A549 (cell line): ENCODE measurements around the gene SLC8A1. TPM values are rescaled to one million over a fixed set of nuclear protein-coding genes. Genes with fewer than 3 reads are reported as not detected.

ENCODE experiments used
- ATAC-seq, 2 experiments: fragments of 200-7000 bp in 1 of 2; fragments of >200 bp in 1 of 2; cut with Nextera tagmentation in 1 of 2; cut with Tn5 transposase in 1 of 2; 3 replicates each; pipeline versions ENCODE4 v1.8.0 to v1.9.1; 2018 to 2020; ENCODE audit warnings: mild to moderate bottlenecking in 1 of 2, moderate library complexity in 1 of 2
- CTCF ChIA-PET: fragments of 300-600 bp; sonication (Branson Sonifier 250); formaldehyde crosslinking; extraction: SDS; loops from one replicate; lab custom pipeline; 2021; ENCODE audit warnings: antibody characterized with exemption, inconsistent platforms; lab: Yijun Ruan, JAX
- POLR2A ChIA-PET: fragments of 350-600 bp; formaldehyde crosslinking; extraction: SDS; loops from one replicate; lab custom pipeline; 2021; ENCODE audit warnings: antibody characterized with exemption, inconsistent platforms; lab: Yijun Ruan, JAX
- DNase-seq, 2 experiments: peaks; one replicate each; pipeline versions ENCODE4 v3.0.0 to v3.0.0-alpha.2; 2011 to 2016; ENCODE audit warnings: low read depth in 1 of 2, low spot score in 1 of 2
- FAIRE-seq: peaks from 2 replicates; lab custom pipeline; 2011; peaks lifted over from hg19 to GRCh38; lab: Jason Lieb, UNC
- H3K27ac ChIP-seq, 2 experiments: fragments of >200 bp; sonication (Bioruptor Twin); formaldehyde crosslinking; 3 replicates each; pipeline ENCODE4 v1.5.1; 2016 to 2017
- H3K4me1 ChIP-seq: fragments of >200 bp; sonication (Bioruptor Twin); formaldehyde crosslinking; 3 replicates; pipeline ENCODE4 v1.6.1; 2016
- H3K4me2 ChIP-seq: fragments of >200 bp; sonication (Bioruptor Twin); formaldehyde crosslinking; 3 replicates; pipeline ENCODE4 v1.6.1; 2016
- H3K4me3 ChIP-seq: fragments of >200 bp; sonication (Bioruptor Twin); formaldehyde crosslinking; 3 replicates; pipeline ENCODE4 v1.5.1; 2016
- H3K9me3 ChIP-seq: fragments of >200 bp; sonication (Bioruptor Twin); formaldehyde crosslinking; 3 replicates; pipeline ENCODE4 v1.6.1; 2016
- ATOH8 ChIP-seq: fragments of 250-450 bp; sonication (Bioruptor Pico); IDR thresholded peaks from 2 replicates; pipeline ENCODE4 v1.5.0; 2020; ENCODE audit warnings: low read depth, mild to moderate bottlenecking, moderate library complexity
- BCL3 ChIP-seq: fragments of >200 bp; sonication (Bioruptor Twin); formaldehyde crosslinking; IDR thresholded peaks from 3 replicates; pipeline ENCODE4 v1.6.1; 2016
- CHD2 ChIP-seq: fragments of 150-350 bp; IDR thresholded peaks from 2 replicates; pipeline ENCODE4 v1.6.1; 2014; ENCODE audit warnings: low read length; ENCODE audit not compliant: partially characterized antibody
- CHD4 ChIP-seq: fragments of 200-600 bp; sonication (generic); IDR thresholded peaks from 2 replicates; pipeline ENCODE4 v1.6.1; 2016; ENCODE audit warnings: antibody characterized with exemption, mild to moderate bottlenecking, borderline replicate concordance
- E2F6 ChIP-seq: IDR thresholded peaks from 2 replicates; pipeline ENCODE4 v1.6.1; 2012; ENCODE audit warnings: low read depth, borderline replicate concordance
- ELK1 ChIP-seq: fragments of 150-350 bp; IDR thresholded peaks from 2 replicates; pipeline ENCODE4 v1.6.1; 2014; ENCODE audit warnings: low read depth, mild to moderate bottlenecking, low read length
- EP300 ChIP-seq, 2 experiments: fragments of >200 bp; sonication (Bioruptor Twin); formaldehyde crosslinking; IDR thresholded peaks; 2 replicates in 1 of 2; 3 replicates in 1 of 2; pipeline ENCODE4 v1.6.1; 2016 to 2017
- ESRRA ChIP-seq: fragments of 150-350 bp; IDR thresholded peaks from 2 replicates; pipeline ENCODE4 v1.6.1; 2014; ENCODE audit warnings: mild to moderate bottlenecking, low read length, borderline replicate concordance
- FOXS1 ChIP-seq: fragments of 250-450 bp; sonication (Bioruptor Pico); IDR thresholded peaks from 2 replicates; pipeline ENCODE4 v1.5.0; 2020; ENCODE audit warnings: mild to moderate bottlenecking, moderate library complexity
- GATA3 ChIP-seq: IDR thresholded peaks from 2 replicates; pipeline ENCODE4 v1.6.1; 2012; ENCODE audit warnings: borderline replicate concordance
- HES2 ChIP-seq: fragments of >200 bp; sonication (Bioruptor Twin); formaldehyde crosslinking; IDR thresholded peaks from 2 replicates; pipeline ENCODE4 v1.6.1; 2016
- HEYL ChIP-seq: fragments of 250-450 bp; sonication (Bioruptor Pico); IDR thresholded peaks from 2 replicates; pipeline ENCODE4 v1.8.0; 2021; ENCODE audit warnings: mild to moderate bottlenecking, moderate library complexity
- HOXB13 ChIP-seq: fragments of 250-450 bp; sonication (Bioruptor Pico); IDR thresholded peaks from 2 replicates; pipeline ENCODE4 v1.5.0; 2020; ENCODE audit warnings: low read depth, mild to moderate bottlenecking, moderate library complexity
- JUNB ChIP-seq: fragments of >200 bp; sonication (Bioruptor Twin); formaldehyde crosslinking; IDR thresholded peaks from 2 replicates; pipeline ENCODE4 v1.6.1; 2016
- MAFK ChIP-seq: fragments of 450-650 bp; IDR thresholded peaks from 2 replicates; pipeline ENCODE4 v1.6.1; 2014; ENCODE audit not compliant: partially characterized antibody
- NFE2L2 ChIP-seq: fragments of 150-350 bp; conservative IDR thresholded peaks from 2 replicates; pipeline ENCODE4 v1.6.1; 2014; ENCODE audit warnings: low read length
- NPAS2 ChIP-seq: fragments of 250-450 bp; sonication (Bioruptor Pico); IDR thresholded peaks from 2 replicates; pipeline ENCODE4 v1.8.0; 2022; ENCODE audit warnings: mild to moderate bottlenecking, moderate library complexity, borderline replicate concordance
- PHF8 ChIP-seq: fragments of 200-600 bp; sonication (generic); IDR thresholded peaks from 2 replicates; pipeline ENCODE4 v1.6.1; 2016; ENCODE audit warnings: low read depth, mild to moderate bottlenecking, antibody characterized with exemption, moderate library complexity, borderline replicate concordance
- POLR2A ChIP-seq: IDR thresholded peaks from 2 replicates; pipeline ENCODE4 v1.6.1; 2012; ENCODE audit warnings: mild to moderate bottlenecking, low read length
- POLR2AphosphoS2 ChIP-seq: conservative IDR thresholded peaks from 2 replicates; pipeline ENCODE4 v1.6.1; 2012; ENCODE audit warnings: low read length, improper control_type of control experiment, inconsistent platforms
- RARB ChIP-seq: fragments of 250-450 bp; sonication (Bioruptor Pico); IDR thresholded peaks from 2 replicates; pipeline ENCODE4 v1.8.0; 2021; ENCODE audit warnings: mild to moderate bottlenecking, moderate library complexity
- REST ChIP-seq: fragments of 200-600 bp; sonication (generic); IDR thresholded peaks from 2 replicates; pipeline ENCODE4 v1.6.1; 2016; ENCODE audit warnings: antibody characterized with exemption, mild to moderate bottlenecking, moderate library complexity
- SREBF2 ChIP-seq: fragments of 450-650 bp; IDR thresholded peaks from 2 replicates; pipeline ENCODE4 v1.6.1; 2014; ENCODE audit warnings: mild to moderate bottlenecking, moderate library complexity
- TP53 ChIP-seq: fragments of 250-450 bp; sonication (Bioruptor Pico); IDR thresholded peaks from 2 replicates; pipeline ENCODE4 v1.5.0; 2021; ENCODE audit warnings: mild to moderate bottlenecking, moderate library complexity
- ZFP36 ChIP-seq: fragments of 450-650 bp; IDR thresholded peaks from 2 replicates; pipeline ENCODE4 v1.6.1; 2014; ENCODE audit warnings: borderline replicate concordance; ENCODE audit not compliant: partially characterized antibody
- ZSCAN20 ChIP-seq: fragments of 250-450 bp; sonication (Bioruptor Pico); IDR thresholded peaks from 2 replicates; pipeline ENCODE4 v1.8.0; 2022; ENCODE audit warnings: mild to moderate bottlenecking, moderate library complexity
- WGBS: methylation state at CpG from one replicate; pipeline ENCODE4 v1.1.6; 2017; ENCODE audit errors: missing lambda C conversion rate; 5-methylcytosine and 5-hydroxymethylcytosine counted together
- polyA plus RNA-seq, 4 experiments: library from polyadenylated mRNA; depleted of rRNA in 3 of 4; stranded (reverse); fragments of >200 nt; fragmentation: RNase III in 1 of 4; extraction: RNeasy Plus Mini Kit Qiagen cat#74134 plus additional on column Dnase treatment in 1 of 4; gene quantifications; 2 replicates in 3 of 4; 3 replicates in 1 of 4; pipeline ENCODE4 v1.2.3, GENCODE V29; 2011 to 2017

The SLC8A1 gene
- polyA plus RNA-seq, 2 of the 4 experiments (the other 2 are of a cell fraction) = 0.28 to 0.92 TPM

- TF ChIP-seq HES2 = no peak
Measured at GRCh38 chr2:40352703-40353099, 99.2 kb downstream of the SLC8A1 start (continued).

GRCh38 chr2:40352041-40352702 is 99.7 kb downstream of the SLC8A1 start:
- Histone ChIP-seq H3K4me3 (no peak overlapping the region), H3K4me1 (no peaks in the 10 kb centered on the region), H3K4me2 (no peak overlapping the region), H3K27ac (no peak overlapping the region), H3K9me3 (no peaks in the 10 kb centered on the region)
- no peak for DNase-seq
- FAIRE-seq = no peak
- 18% methylated on average over 4 of the region's 4 CpGs for WGBS
- ATAC-seq = no peak
- CTCF ChIA-PET = interaction anchor here (0.6 kb wide), 1 partner anchor 35 kb away, joined by 4 read pairs; no protein-coding TSS in a partner anchor
- POLR2A ChIA-PET = no interaction called here
- TF ChIP-seq ZSCAN20 (CRISPR knock-in tag) (no peak), EP300 (IDR thresholded peaks at IDR 0.05) (no peak), NPAS2 (no peak), REST (no peak), ATOH8 (CRISPR knock-in tag) (no peak), HOXB13 (CRISPR knock-in tag) (no peak), CHD2 (no peak), E2F6 (no peak), NFE2L2 (no peak), ESRRA (no peak), SREBF2 (no peak), JUNB (no peak), MAFK (no peak), HEYL (no peak), GATA3 (no peak), POLR2A (no peak)

- POLR2A ChIA-PET = no interaction called here
- no peak overlapping the region for H3K4me2 ChIP-seq
- no peak for FAIRE-seq
Measured at GRCh38 chr2:40348665-40349064, 103.2 kb downstream of the SLC8A1 start.

More at GRCh38 chr2:40348665-40349064, 103.2 kb downstream of the SLC8A1 start:
- DNase-seq (no peak), ATAC-seq (no peak; a peak in 2 of 6 replicates)
- Histone ChIP-seq H3K27ac (no peak overlapping the region), H3K4me1 (no peaks in the 10 kb centered on the region), H3K9me3 (no peaks in the 10 kb centered on the region), H3K4me3 (no peak overlapping the region)
- TF ChIP-seq PHF8 = no peak
- no peak for TF ChIP-seq MAFK
- no peak for TF ChIP-seq BCL3
- no peak for TF ChIP-seq ZFP36
- TF ChIP-seq ZSCAN20 (CRISPR knock-in tag) = no peak
- no peak for TF ChIP-seq ESRRA
- no peak for TF ChIP-seq RARB (CRISPR knock-in tag)
- no peak for TF ChIP-seq FOXS1
- TF ChIP-seq E2F6 = no peak
- no peak for TF ChIP-seq TP53
- TF ChIP-seq ELK1 = no peak
- no peak for TF ChIP-seq CHD4
- no peak for TF ChIP-seq POLR2AphosphoS2
- WGBS = 32% methylated on average over 5 of the region's 5 CpGs
- CTCF ChIA-PET = no interaction called here
